PC-9 (cell line): ENCODE results near the gene IGFBP4. TPM values are rescaled to one million over a fixed set of nuclear protein-coding genes. Genes with fewer than 3 reads are reported as not detected.

ENCODE experiments used
- BruUV-seq: library from RNA; stranded (reverse); fragments of 400-500 nt; replicated peaks from 2 replicates; lab custom pipeline; 2021; lab: Mats Ljungman, UMichigan
- CTCF ChIA-PET: fragments of 300-600 bp; sonication (Branson Sonifier 250); formaldehyde crosslinking; loops from one replicate; lab custom pipeline; 2022; ENCODE audit warnings: antibody characterized with exemption; lab: Charles Lee
- POLR2A ChIA-PET: fragments of 300-600 bp; sonication (Branson Sonifier 250); formaldehyde crosslinking; loops from one replicate; lab custom pipeline; 2022; ENCODE audit warnings: antibody characterized with exemption; ENCODE audit not compliant: unreplicated experiment; lab: Charles Lee
- DNase-seq, 2 experiments: peaks; one replicate each; pipeline versions ENCODE4 v3.0.0 to v3.0.0-alpha.2; 2015 to 2022; ENCODE audit warnings: mixed read lengths in 1 of 2
- H2AFZ ChIP-seq: fragments of 200-600 bp; sonication (generic); 2 replicates; pipeline ENCODE4 v1.8.1; 2017; ENCODE audit warnings: antibody characterized with exemption
- H3F3A ChIP-seq: fragments of 200-600 bp; sonication (generic); 2 replicates; pipeline ENCODE4 v1.8.1; 2017; ENCODE audit warnings: antibody characterized with exemption, mild to moderate bottlenecking, low read depth; ENCODE audit not compliant: insufficient read depth
- H3K27ac ChIP-seq: fragments of 200-600 bp; sonication (generic); 2 replicates; pipeline ENCODE4 v1.6.1; 2016; ENCODE audit warnings: mixed run types
- H3K27me3 ChIP-seq: fragments of 200-600 bp; sonication (generic); 2 replicates; pipeline ENCODE4 v1.6.1; 2016; ENCODE audit warnings: low read depth, mixed run types; ENCODE audit not compliant: insufficient read depth
- H3K36me3 ChIP-seq: fragments of 200-600 bp; sonication (generic); 2 replicates; pipeline ENCODE4 v1.6.1; 2016; ENCODE audit warnings: low read depth, mixed run types
- H3K4me1 ChIP-seq: fragments of 200-600 bp; sonication (generic); replicated peaks from 2 replicates; pipeline ENCODE4 v1.6.1; 2016; ENCODE audit warnings: mixed run types; ENCODE audit not compliant: insufficient read depth
- H3K4me2 ChIP-seq: fragments of 200-600 bp; sonication (generic); 2 replicates; pipeline ENCODE4 v1.6.1; 2017; ENCODE audit warnings: mixed run types
- H3K4me3 ChIP-seq: fragments of 200-600 bp; sonication (generic); 2 replicates; pipeline ENCODE4 v1.6.1; 2016; ENCODE audit warnings: mixed run types
- H3K79me2 ChIP-seq: fragments of 200-600 bp; sonication (generic); 2 replicates; pipeline ENCODE4 v1.6.1; 2017; ENCODE audit warnings: low read depth, mixed run types
- H3K9me2 ChIP-seq: fragments of 200-600 bp; sonication (generic); 2 replicates; pipeline ENCODE4 v1.8.1; 2017; ENCODE audit warnings: mild to moderate bottlenecking; ENCODE audit not compliant: insufficient read depth
- H3K9me3 ChIP-seq: fragments of 200-600 bp; sonication (generic); 2 replicates; pipeline ENCODE4 v1.8.1; 2016; ENCODE audit warnings: low read depth; ENCODE audit not compliant: insufficient read depth
- H4K20me1 ChIP-seq: fragments of 200-600 bp; sonication (generic); 2 replicates; pipeline ENCODE4 v1.8.1; 2017; ENCODE audit not compliant: insufficient read depth
- CTCF ChIP-seq: fragments of 200-600 bp; sonication (generic); conservative IDR thresholded peaks from 2 replicates; pipeline ENCODE4 v1.6.1; 2017; ENCODE audit warnings: mixed run types, antibody characterized with exemption, mild to moderate bottlenecking, moderate library complexity
- EZH2 ChIP-seq: fragments of 200-600 bp; sonication (generic); IDR thresholded peaks from 2 replicates; pipeline ENCODE4 v1.8.0; 2017; ENCODE audit warnings: antibody characterized with exemption, low read depth
- intact Hi-C: fragments of 100-400 bp; cut with micrococcal nuclease; formaldehyde crosslinking; loops from one replicate; pipeline ENCODE4 v1.10.0; 2022; ENCODE audit not compliant: unreplicated experiment
- total RNA-seq: library from RNA; stranded (reverse); gene quantifications from 2 replicates; pipeline ENCODE4 v1.2.3, GENCODE V29; 2021

The IGFBP4 gene
- total RNA-seq, 1 experiment from 2014 or later, result 138 TPM

- ChIA-PET CTCF (no interaction called here), POLR2A (no interaction called here)
- no TSS peak for BruUV-seq
- Histone ChIP-seq H2AFZ (no peak overlapping the region), H4K20me1 (no peaks in the 10 kb centered on the region), H3K4me1 (peaks cover 12% of the 10 kb centered on the region), H3K79me2 (no peaks in the 10 kb centered on the region), H3K36me3 (no peaks in the 10 kb centered on the region), H3K27me3 (no peaks in the 10 kb centered on the region), H3K9me3 (no peaks in the 10 kb centered on the region), H3K9me2 (no peaks in the 10 kb centered on the region), H3F3A (peaks cover 15% of the 10 kb centered on the region; the same call in 1 of the 2 replicates), H3K4me3 (no peak overlapping the region), H3K27ac (no peak overlapping the region), H3K4me2 (no peak overlapping the region)
- intact Hi-C loops, result no loop called here
- TF ChIP-seq CTCF, result no peak
- no peak for TF ChIP-seq EZH2
- no peak for DNase-seq
Measured at GRCh38 chr17:40427002-40427491, 16.2 kb upstream of the IGFBP4 start.

GRCh38 chr17:40430272-40431230 lies 12.7 kb upstream of the IGFBP4 start:
- H2AFZ ChIP-seq, result no peak overlapping the region
- H3K27me3 ChIP-seq, result no peaks in the 10 kb centered on the region
- no peak overlapping the region for H3K27ac ChIP-seq
- intact Hi-C loops, result no loop called here
- H3K9me2 ChIP-seq, result no peaks in the 10 kb centered on the region
- H3F3A ChIP-seq, result no peaks in the 10 kb centered on the region
- H4K20me1 ChIP-seq, result no peaks in the 10 kb centered on the region
- H3K4me2 ChIP-seq, result no peak overlapping the region
- no TSS peak for BruUV-seq
- DNase-seq, result no peak
- H3K4me3 ChIP-seq, result no peak overlapping the region
- H3K36me3 ChIP-seq, result no peaks in the 10 kb centered on the region
- ChIA-PET POLR2A (no interaction called here), CTCF (no interaction called here)
- no peak for TF ChIP-seq CTCF
- TF ChIP-seq EZH2, result no peak
- H3K4me1 ChIP-seq, result no peaks in the 10 kb centered on the region
- H3K9me3 ChIP-seq, result no peaks in the 10 kb centered on the region
- no peaks in the 10 kb centered on the region for H3K79me2 ChIP-seq

- ChIA-PET CTCF (no interaction called here), POLR2A (interaction anchor here (0.7 kb wide), 1 partner anchor 980 kb away, joined by 3 read pairs; no protein-coding TSS in a partner anchor)
- Histone ChIP-seq H4K20me1 (no peaks in the 10 kb centered on the region), H3F3A (no peaks in the 10 kb centered on the region), H3K9me2 (no peaks in the 10 kb centered on the region), H3K4me2 (no peak overlapping the region), H3K27ac (no peak overlapping the region), H3K9me3 (no peaks in the 10 kb centered on the region), H3K27me3 (no peaks in the 10 kb centered on the region), H3K4me3 (no peak overlapping the region), H3K4me1 (no peaks in the 10 kb centered on the region), H3K36me3 (no peaks in the 10 kb centered on the region), H3K79me2 (no peaks in the 10 kb centered on the region), H2AFZ (no peak overlapping the region)
- TF ChIP-seq CTCF (no peak), EZH2 (no peak)
- intact Hi-C loops, result no loop called here
- no peak for DNase-seq
- no TSS peak for BruUV-seq
Measured at GRCh38 chr17:40431231-40431602, 12.0 kb upstream of the IGFBP4 start.
